ENCODE data around the gene GATA6. TPM values are rescaled to one million over a fixed set of nuclear protein-coding genes. Genes with fewer than 3 reads are reported as not detected.
A peak's percentile ranks its signal among the peaks of the same experiment; 100 is the strongest.

Gene GATA6
- total RNA-seq, 1 experiment from 2014 or later: 0.69 TPM

GRCh38 chr18:22223965-22224322 is 54.6 kb downstream of the GATA6 start:
- H3K9me3 ChIP-seq (replicated peaks): no peaks in the 10 kb centered on the region
- H3K36me3 ChIP-seq: no peaks in the 10 kb centered on the region
- no peak overlapping the region for H3K27ac ChIP-seq
- no peak for DNase-seq
- H3K27me3 ChIP-seq: no peaks in the 10 kb centered on the region
- H3K4me1 ChIP-seq: no peaks in the 10 kb centered on the region
- no peak overlapping the region for H3K4me3 ChIP-seq

- no peak overlapping the region for H3K27ac ChIP-seq
- H3K4me3 ChIP-seq: no peak overlapping the region
- no peak for DNase-seq
- H3K9me3 ChIP-seq (replicated peaks): no peaks in the 10 kb centered on the region
- no peaks in the 10 kb centered on the region for H3K4me1 ChIP-seq
- no peaks in the 10 kb centered on the region for H3K27me3 ChIP-seq
- no peaks in the 10 kb centered on the region for H3K36me3 ChIP-seq
These were observed 55.0 kb downstream of the GATA6 start for GRCh38 chr18:22224339-22224738.

GRCh38 chr18:22226801-22227200 is 57.4 kb downstream of the GATA6 start:
- Histone ChIP-seq H3K9me3 (replicated peaks) (no peaks in the 10 kb centered on the region), H3K27ac (no peak overlapping the region), H3K27me3 (no peaks in the 10 kb centered on the region), H3K4me1 (no peaks in the 10 kb centered on the region), H3K4me3 (no peak overlapping the region), H3K36me3 (no peaks in the 10 kb centered on the region)
- no peak for DNase-seq

- Histone ChIP-seq H3K36me3 (no peaks in the 10 kb centered on the region), H3K4me1 (no peaks in the 10 kb centered on the region), H3K9me3 (replicated peaks) (no peaks in the 10 kb centered on the region), H3K27ac (no peak overlapping the region), H3K4me3 (no peak overlapping the region), H3K27me3 (no peaks in the 10 kb centered on the region)
- DNase-seq: no peak
These were observed 59.6 kb downstream of the GATA6 start for GRCh38 chr18:22228976-22229375.

- no peaks in the 10 kb centered on the region for H3K4me1 ChIP-seq
- DNase-seq: no peak
- no peaks in the 10 kb centered on the region for H3K36me3 ChIP-seq
- H3K9me3 ChIP-seq (replicated peaks): no peaks in the 10 kb centered on the region
- H3K4me3 ChIP-seq: no peak overlapping the region
- no peak overlapping the region for H3K27ac ChIP-seq
- no peaks in the 10 kb centered on the region for H3K27me3 ChIP-seq
These were observed 60.2 kb downstream of the GATA6 start for GRCh38 chr18:22229456-22230124.

GRCh38 chr18:22230471-22230945 is 61.1 kb downstream of the GATA6 start:
- H3K36me3 ChIP-seq: no peaks in the 10 kb centered on the region
- no peaks in the 10 kb centered on the region for H3K9me3 ChIP-seq (replicated peaks)
- DNase-seq: no peak
- H3K4me3 ChIP-seq: no peak overlapping the region
- H3K27ac ChIP-seq: no peak overlapping the region
- H3K4me1 ChIP-seq: no peaks in the 10 kb centered on the region
- no peaks in the 10 kb centered on the region for H3K27me3 ChIP-seq

GRCh38 chr18:22233266-22233665 is 63.9 kb downstream of the GATA6 start:
- Histone ChIP-seq H3K27ac (no peak overlapping the region), H3K9me3 (replicated peaks) (no peaks in the 10 kb centered on the region), H3K36me3 (no peaks in the 10 kb centered on the region), H3K4me1 (no peaks in the 10 kb centered on the region), H3K27me3 (no peaks in the 10 kb centered on the region), H3K4me3 (no peak overlapping the region)
- no peak for DNase-seq

- Histone ChIP-seq H3K36me3 (no peaks in the 10 kb centered on the region), H3K4me1 (no peaks in the 10 kb centered on the region), H3K27ac (no peak overlapping the region), H3K27me3 (no peaks in the 10 kb centered on the region), H3K9me3 (replicated peaks) (no peaks in the 10 kb centered on the region), H3K4me3 (no peak overlapping the region)
- no peak for DNase-seq
These were observed 68.6 kb downstream of the GATA6 start for GRCh38 chr18:22238036-22238435.

- Histone ChIP-seq H3K27me3 (no peaks in the 10 kb centered on the region), H3K27ac (no peak overlapping the region), H3K36me3 (no peaks in the 10 kb centered on the region), H3K4me3 (no peak overlapping the region), H3K9me3 (replicated peaks) (no peaks in the 10 kb centered on the region), H3K4me1 (no peaks in the 10 kb centered on the region)
- no peak for DNase-seq
These were observed 69.3 kb downstream of the GATA6 start for GRCh38 chr18:22238681-22239080.

- H3K4me3 ChIP-seq: no peak overlapping the region
- no peaks in the 10 kb centered on the region for H3K27me3 ChIP-seq
- DNase-seq: no peak
- no peaks in the 10 kb centered on the region for H3K36me3 ChIP-seq
- H3K4me1 ChIP-seq: no peaks in the 10 kb centered on the region
- H3K9me3 ChIP-seq (replicated peaks): no peaks in the 10 kb centered on the region
- no peak overlapping the region for H3K27ac ChIP-seq
These were observed 72.6 kb downstream of the GATA6 start for GRCh38 chr18:22241921-22242361.

GRCh38 chr18:22243513-22243912 is 74.1 kb downstream of the GATA6 start:
- Histone ChIP-seq H3K4me1 (no peaks in the 10 kb centered on the region), H3K27me3 (no peaks in the 10 kb centered on the region), H3K36me3 (no peaks in the 10 kb centered on the region), H3K4me3 (no peak overlapping the region), H3K9me3 (replicated peaks) (no peaks in the 10 kb centered on the region), H3K27ac (no peak overlapping the region)
- no peak for DNase-seq

- H3K27me3 ChIP-seq: no peaks in the 10 kb centered on the region
- no peaks in the 10 kb centered on the region for H3K4me1 ChIP-seq
- no peaks in the 10 kb centered on the region for H3K9me3 ChIP-seq (replicated peaks)
- no peaks in the 10 kb centered on the region for H3K36me3 ChIP-seq
- no peak overlapping the region for H3K27ac ChIP-seq
- H3K4me3 ChIP-seq: no peak overlapping the region
- DNase-seq: no peak
These were observed 80.6 kb downstream of the GATA6 start for GRCh38 chr18:22250026-22250425.

- Histone ChIP-seq H3K4me3 (no peak overlapping the region), H3K9me3 (replicated peaks) (no peaks in the 10 kb centered on the region), H3K27ac (no peak overlapping the region), H3K36me3 (no peaks in the 10 kb centered on the region), H3K4me1 (no peaks in the 10 kb centered on the region), H3K27me3 (no peaks in the 10 kb centered on the region)
- peak in 1 of 2 experiments; percentile 13 for DNase-seq
These were observed 81.2 kb downstream of the GATA6 start for GRCh38 chr18:22250591-22250996.

Measured in SJCRH30 (cell line).